Activated T-helper 17 cell treated with anti-CD3 and anti-CD28 coated beads, Interleukin-2, amount 50 U/mL, for 72 hours (primary cell): ENCODE data around the gene LRRC4C. TPM values are rescaled to one million over a fixed set of nuclear protein-coding genes. Genes with fewer than 3 reads are reported as not detected.

ENCODE experiments used
- ATAC-seq: fragments of 150-1000 bp; cut with Tn5 transposase; replicated peaks from 2 replicates; pipeline ENCODE4 v1.10.0; 2021; ENCODE audit warnings: mild to moderate bottlenecking, moderate library complexity
- H3K27ac Mint-ChIP-seq: one replicate; pipeline ENCODE4 v1.8.0; 2022; ENCODE audit warnings: mixed read lengths
- H3K27me3 Mint-ChIP-seq: one replicate; pipeline ENCODE4 v1.8.0; 2022; ENCODE audit warnings: mixed read lengths
- H3K36me3 Mint-ChIP-seq: one replicate; pipeline ENCODE4 v1.8.0; 2022; ENCODE audit warnings: low read depth, mild to moderate bottlenecking, mixed read lengths
- H3K4me1 Mint-ChIP-seq: one replicate; pipeline ENCODE4 v1.8.0; 2022; ENCODE audit warnings: mixed read lengths
- H3K4me3 Mint-ChIP-seq: one replicate; pipeline ENCODE4 v1.8.0; 2022; ENCODE audit warnings: mild to moderate bottlenecking, mixed read lengths
- H3K9me3 Mint-ChIP-seq: one replicate; pipeline ENCODE4 v1.8.0; 2022; ENCODE audit warnings: mixed read lengths
- total RNA-seq, 2 donors: library from RNA; stranded (reverse); gene quantifications; one replicate each; pipeline ENCODE4 v1.2.3, GENCODE V29; 2022

LRRC4C gene
- total RNA-seq, 2 donors from 2014 or later: not detected

- Mint-ChIP-seq H3K4me1 (no peaks in the 10 kb centered on the region), H3K36me3 (no peaks in the 10 kb centered on the region), H3K4me3 (no peak overlapping the region), H3K9me3 (peaks cover 8% of the 10 kb centered on the region), H3K27me3 (no peaks in the 10 kb centered on the region), H3K27ac (no peak overlapping the region)
- no peak for ATAC-seq
Measured at GRCh38 chr11:40337118-40337517, 1122.3 kb downstream of the LRRC4C start.

GRCh38 chr11:40328890-40329614 lies 1130.4 kb downstream of the LRRC4C start:
- no peaks in the 10 kb centered on the region for H3K4me1 Mint-ChIP-seq
- no peaks in the 10 kb centered on the region for H3K36me3 Mint-ChIP-seq
- no peaks in the 10 kb centered on the region for H3K27me3 Mint-ChIP-seq
- no peak overlapping the region for H3K4me3 Mint-ChIP-seq
- no peak for ATAC-seq
- no peak overlapping the region for H3K27ac Mint-ChIP-seq
- H3K9me3 Mint-ChIP-seq: peaks cover 8% of the 10 kb centered on the region

- Mint-ChIP-seq H3K4me1 (no peaks in the 10 kb centered on the region), H3K27ac (no peak overlapping the region), H3K27me3 (no peaks in the 10 kb centered on the region), H3K9me3 (peaks cover 10% of the 10 kb centered on the region), H3K4me3 (no peak overlapping the region), H3K36me3 (no peaks in the 10 kb centered on the region)
- no peak for ATAC-seq
Measured at GRCh38 chr11:40323241-40323640, 1136.2 kb downstream of the LRRC4C start.

GRCh38 chr11:40321537-40321936 lies 1137.9 kb downstream of the LRRC4C start:
- H3K27me3 Mint-ChIP-seq: no peaks in the 10 kb centered on the region
- no peak overlapping the region for H3K27ac Mint-ChIP-seq
- H3K9me3 Mint-ChIP-seq: peaks cover 15% of the 10 kb centered on the region
- no peak for ATAC-seq
- no peaks in the 10 kb centered on the region for H3K36me3 Mint-ChIP-seq
- H3K4me1 Mint-ChIP-seq: no peaks in the 10 kb centered on the region
- H3K4me3 Mint-ChIP-seq: no peak overlapping the region

GRCh38 chr11:40316171-40316570 lies 1143.3 kb downstream of the LRRC4C start:
- Mint-ChIP-seq H3K9me3 (peaks cover 8% of the 10 kb centered on the region), H3K27ac (no peak overlapping the region), H3K4me1 (no peaks in the 10 kb centered on the region), H3K4me3 (no peak overlapping the region), H3K27me3 (no peaks in the 10 kb centered on the region), H3K36me3 (no peaks in the 10 kb centered on the region)
- no peak for ATAC-seq

- Mint-ChIP-seq H3K4me1 (no peaks in the 10 kb centered on the region), H3K27ac (no peak overlapping the region), H3K9me3 (peaks cover 8% of the 10 kb centered on the region), H3K4me3 (no peak overlapping the region), H3K36me3 (no peaks in the 10 kb centered on the region), H3K27me3 (no peaks in the 10 kb centered on the region)
- no peak for ATAC-seq
Measured at GRCh38 chr11:40315122-40315521, 1144.3 kb downstream of the LRRC4C start.

- Mint-ChIP-seq H3K4me1 (no peaks in the 10 kb centered on the region), H3K4me3 (no peak overlapping the region), H3K36me3 (no peaks in the 10 kb centered on the region), H3K27ac (no peak overlapping the region), H3K9me3 (peaks cover 8% of the 10 kb centered on the region), H3K27me3 (no peaks in the 10 kb centered on the region)
- ATAC-seq: no peak
Measured at GRCh38 chr11:40314327-40314726, 1145.1 kb downstream of the LRRC4C start.

- H3K4me1 Mint-ChIP-seq: no peaks in the 10 kb centered on the region
- H3K36me3 Mint-ChIP-seq: no peaks in the 10 kb centered on the region
- no peak overlapping the region for H3K4me3 Mint-ChIP-seq
- H3K27me3 Mint-ChIP-seq: no peaks in the 10 kb centered on the region
- peaks cover 8% of the 10 kb centered on the region for H3K9me3 Mint-ChIP-seq
- ATAC-seq: no peak
- H3K27ac Mint-ChIP-seq: no peak overlapping the region
Measured at GRCh38 chr11:40306938-40307548, 1152.4 kb downstream of the LRRC4C start.

- no peak for ATAC-seq
- no peaks in the 10 kb centered on the region for H3K36me3 Mint-ChIP-seq
- H3K27me3 Mint-ChIP-seq: no peaks in the 10 kb centered on the region
- H3K4me3 Mint-ChIP-seq: no peak overlapping the region
- peaks cover 20% of the 10 kb centered on the region for H3K9me3 Mint-ChIP-seq
- no peak overlapping the region for H3K27ac Mint-ChIP-seq
- H3K4me1 Mint-ChIP-seq: no peaks in the 10 kb centered on the region
Measured at GRCh38 chr11:40302669-40303068, 1156.8 kb downstream of the LRRC4C start.

GRCh38 chr11:40295466-40295865 lies 1164.0 kb downstream of the LRRC4C start:
- no peaks in the 10 kb centered on the region for H3K36me3 Mint-ChIP-seq
- no peak overlapping the region for H3K4me3 Mint-ChIP-seq
- peaks cover 6% of the 10 kb centered on the region for H3K4me1 Mint-ChIP-seq
- H3K9me3 Mint-ChIP-seq: peaks cover 12% of the 10 kb centered on the region
- H3K27me3 Mint-ChIP-seq: peaks cover 11% of the 10 kb centered on the region
- H3K27ac Mint-ChIP-seq: no peak overlapping the region
- no peak for ATAC-seq

GRCh38 chr11:40294741-40295140 lies 1164.7 kb downstream of the LRRC4C start:
- no peak overlapping the region for H3K27ac Mint-ChIP-seq
- H3K27me3 Mint-ChIP-seq: peaks cover 11% of the 10 kb centered on the region
- no peaks in the 10 kb centered on the region for H3K36me3 Mint-ChIP-seq
- H3K4me3 Mint-ChIP-seq: no peak overlapping the region
- no peak for ATAC-seq
- H3K9me3 Mint-ChIP-seq: peaks cover 9% of the 10 kb centered on the region
- peaks cover 6% of the 10 kb centered on the region for H3K4me1 Mint-ChIP-seq

- no peak overlapping the region for H3K27ac Mint-ChIP-seq
- ATAC-seq: no peak
- peaks cover 5% of the 10 kb centered on the region for H3K9me3 Mint-ChIP-seq
- H3K4me1 Mint-ChIP-seq: peaks cover 6% of the 10 kb centered on the region
- H3K36me3 Mint-ChIP-seq: no peaks in the 10 kb centered on the region
- H3K27me3 Mint-ChIP-seq: peaks cover 11% of the 10 kb centered on the region
- peak overlapping the region; percentile 52 for H3K4me3 Mint-ChIP-seq
Measured at GRCh38 chr11:40294349-40294735, 1165.1 kb downstream of the LRRC4C start.

- Mint-ChIP-seq H3K9me3 (peaks cover 4% of the 10 kb centered on the region), H3K4me3 (peak overlapping the region; percentile 52), H3K4me1 (peaks cover 6% of the 10 kb centered on the region), H3K27ac (no peak overlapping the region), H3K27me3 (peaks cover 11% of the 10 kb centered on the region), H3K36me3 (no peaks in the 10 kb centered on the region)
- peak; percentile 59 for ATAC-seq
Measured at GRCh38 chr11:40293655-40294348, 1165.7 kb downstream of the LRRC4C start.

GRCh38 chr11:40292721-40293508 lies 1166.5 kb downstream of the LRRC4C start:
- ATAC-seq: no peak
- Mint-ChIP-seq H3K4me3 (no peak overlapping the region), H3K27me3 (peaks cover 11% of the 10 kb centered on the region), H3K27ac (no peak overlapping the region), H3K4me1 (peaks cover 6% of the 10 kb centered on the region), H3K36me3 (no peaks in the 10 kb centered on the region), H3K9me3 (no peaks in the 10 kb centered on the region)
